ENCODE data around the gene MTHFR.

The MTHFR gene

DNA sequence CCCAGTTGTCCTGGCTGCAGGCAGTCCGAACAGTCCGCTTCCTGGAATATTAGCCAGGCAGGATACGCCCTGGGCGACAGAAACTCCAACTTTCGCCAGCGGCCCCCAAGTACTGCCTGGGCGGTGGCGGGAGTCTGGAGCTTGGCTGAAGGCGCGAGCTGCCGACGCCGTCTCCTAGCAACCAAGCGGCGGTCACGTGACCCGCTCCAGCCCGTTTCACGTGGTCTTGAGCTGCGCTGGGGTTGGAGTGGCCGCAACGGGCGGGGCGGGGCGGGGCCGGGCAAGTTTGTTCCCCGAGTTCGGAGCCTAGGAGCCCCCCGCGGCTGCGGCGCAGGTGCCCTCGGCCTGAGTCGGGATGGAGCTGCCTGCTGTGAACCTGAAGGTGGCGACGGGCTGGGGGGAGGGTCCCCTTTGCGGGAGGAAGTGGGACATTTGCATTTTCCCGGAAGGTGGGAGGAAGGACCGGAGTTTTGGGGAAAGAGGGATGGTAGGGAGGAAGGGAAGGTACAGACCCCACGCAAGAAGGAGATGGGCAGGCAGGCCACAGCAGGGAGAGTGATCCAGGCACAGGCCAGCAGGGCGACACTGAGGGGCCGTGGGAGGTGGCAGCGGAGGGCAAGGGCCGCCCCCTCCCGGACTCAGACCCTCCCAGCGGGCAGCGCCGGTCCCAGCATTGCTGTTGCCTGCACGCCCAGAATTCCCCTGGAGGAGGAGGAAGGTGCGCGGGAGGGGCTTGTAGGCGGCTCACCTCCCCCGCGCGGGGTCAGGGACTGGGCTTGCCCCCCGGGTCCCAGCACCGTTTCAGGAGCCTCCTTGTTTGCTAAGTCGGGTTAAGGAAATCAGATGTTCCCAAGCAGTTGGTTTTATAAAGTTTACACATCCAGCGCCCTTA lies 69.7 kb downstream of the MTHFR start, which contains the start of gene AGTRAP (continued):
- TF ChIP-seq HOXD13 (CRISPR knock-in tag; IDR thresholded peaks at IDR 0.05; ENCODE audit: borderline replicate concordance) (no peak), KLF10 (tag by site-specific recombination; IDR thresholded peaks at IDR 0.05) (no peak), PRDM6 (tag by site-specific recombination; IDR thresholded peaks at IDR 0.05) (no peak), SCRT2 (tag by site-specific recombination; IDR thresholded peaks at IDR 0.05) (no peak)

All from HEK293 (cell line).